ENCODE measurements around the gene CRB2. TPM values are rescaled to one million over a fixed set of nuclear protein-coding genes. Genes with fewer than 3 reads are reported as not detected.

CRB2 gene
- total RNA-seq, 1 experiment from 2014 or later: 3.6 TPM

DNA sequence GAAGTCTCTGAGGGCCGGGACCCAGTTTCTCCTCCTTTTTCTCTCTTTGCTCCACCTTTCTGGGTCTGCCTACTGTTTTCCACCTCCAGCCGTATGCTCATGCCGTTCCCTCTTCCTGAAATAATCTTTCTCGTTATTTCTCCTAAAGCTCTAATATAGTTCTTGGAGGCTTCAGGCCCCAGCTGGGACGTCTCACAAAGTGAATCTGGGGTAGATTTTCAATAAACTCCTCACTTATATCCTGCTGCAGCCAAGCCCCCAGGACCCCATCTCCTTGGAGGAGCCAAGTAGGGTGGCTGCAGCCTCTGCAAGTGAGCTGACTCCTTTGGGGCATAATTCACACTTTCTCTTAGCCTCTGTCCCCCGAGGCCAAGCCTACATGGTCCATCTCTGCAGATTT, 14.2 kb upstream of the CRB2 start:
- Histone ChIP-seq H3K18ac (ENCODE audit: insufficient read length, low read depth, low read length) (no peak overlapping the region), H2BK5ac (ENCODE audit: insufficient read length, low read length) (no peak overlapping the region), H3K27me3 (ENCODE audit: insufficient read depth, low read length) (no peaks in the 10 kb centered on the region), H3K79me2 (ENCODE audit: insufficient read depth, low read length) (no peaks in the 10 kb centered on the region), H3K4me1 (ENCODE audit: insufficient read depth, low read length) (no peaks in the 10 kb centered on the region), H3K4me2 (ENCODE audit: insufficient read depth, insufficient read length, low read length) (no peak overlapping the region), H2AFZ (ENCODE audit: low read length) (no peak overlapping the region), H3K23me2 (ENCODE audit: insufficient read length, low read depth, low read length, poor library complexity, severe bottlenecking) (no peaks in the 10 kb centered on the region), H2BK20ac (ENCODE audit: low read depth, low read length, poor library complexity, severe bottlenecking) (no peak overlapping the region), H3K27ac (ENCODE audit: insufficient read length, low read depth, low read length) (no peak overlapping the region), H3K4ac (ENCODE audit: low read depth, low read length) (no peak overlapping the region), H2BK120ac (ENCODE audit: low read depth, low read length, poor library complexity, severe bottlenecking) (no peak overlapping the region), H3K23ac (ENCODE audit: insufficient read length, low read depth, low read length) (no peak overlapping the region), H2BK12ac (ENCODE audit: insufficient read length, low read depth, low read length) (no peak overlapping the region), H3K9me3 (ENCODE audit: control insufficient read depth, low read depth, low read length) (no peaks in the 10 kb centered on the region), H3K9ac (ENCODE audit: extremely low read depth, insufficient read length, low read length) (no peak overlapping the region), H4K91ac (ENCODE audit: insufficient read length, low read depth, low read length) (no peak overlapping the region), H3T11ph (ENCODE audit: low read length) (no peak overlapping the region), H2AK5ac (ENCODE audit: insufficient read length, low read length) (no peak overlapping the region), H2BK15ac (ENCODE audit: low read depth, low read length) (no peak overlapping the region), H3K79me1 (ENCODE audit: insufficient read depth, low read depth, low read length, poor library complexity, severe bottlenecking) (no peaks in the 10 kb centered on the region), H4K20me1 (ENCODE audit: control insufficient read depth, insufficient read depth, insufficient read length) (no peaks in the 10 kb centered on the region), H3K14ac (ENCODE audit: insufficient read depth, low read length) (no peak overlapping the region), H4K5ac (ENCODE audit: insufficient read length, low read depth, low read length) (no peak overlapping the region), H4K8ac (replicated peaks; ENCODE audit: insufficient read length, low read depth, low read length) (no peak overlapping the region), H3K56ac (ENCODE audit: insufficient read length, low read depth, low read length) (no peak overlapping the region)
- no peaks in the 10 kb centered on the region for H3K9me3 Mint-ChIP-seq
- no peaks in the 10 kb centered on the region; the same call in 1 of the 2 replicates for H3K27me3 Mint-ChIP-seq (ENCODE audit: low read depth)
- DNase-seq: no peak
- WGBS (ENCODE audit: extremely low coverage, insufficient read length, low lambda C conversion rate): no CpG with 5 or more reads among the region's 6 CpGs
- no peaks in the 10 kb centered on the region for H3K36me3 Mint-ChIP-seq (ENCODE audit: insufficient read depth in 1 of 3, low read depth in 3 of 3)
- TF ChIP-seq, protein P1, sequence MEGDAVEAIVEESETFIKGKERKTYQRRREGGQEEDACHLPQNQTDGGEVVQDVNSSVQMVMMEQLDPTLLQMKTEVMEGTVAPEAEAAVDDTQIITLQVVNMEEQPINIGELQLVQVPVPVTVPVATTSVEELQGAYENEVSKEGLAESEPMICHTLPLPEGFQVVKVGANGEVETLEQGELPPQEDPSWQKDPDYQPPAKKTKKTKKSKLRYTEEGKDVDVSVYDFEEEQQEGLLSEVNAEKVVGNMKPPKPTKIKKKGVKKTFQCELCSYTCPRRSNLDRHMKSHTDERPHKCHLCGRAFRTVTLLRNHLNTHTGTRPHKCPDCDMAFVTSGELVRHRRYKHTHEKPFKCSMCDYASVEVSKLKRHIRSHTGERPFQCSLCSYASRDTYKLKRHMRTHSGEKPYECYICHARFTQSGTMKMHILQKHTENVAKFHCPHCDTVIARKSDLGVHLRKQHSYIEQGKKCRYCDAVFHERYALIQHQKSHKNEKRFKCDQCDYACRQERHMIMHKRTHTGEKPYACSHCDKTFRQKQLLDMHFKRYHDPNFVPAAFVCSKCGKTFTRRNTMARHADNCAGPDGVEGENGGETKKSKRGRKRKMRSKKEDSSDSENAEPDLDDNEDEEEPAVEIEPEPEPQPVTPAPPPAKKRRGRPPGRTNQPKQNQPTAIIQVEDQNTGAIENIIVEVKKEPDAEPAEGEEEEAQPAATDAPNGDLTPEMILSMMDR (conservative IDR thresholded peaks at IDR 0.05): no peak
- H3K4me1 Mint-ChIP-seq: peaks cover 12 to 17% of the 10 kb centered on the region in 2 experiments
- no peak overlapping the region for H3K4me3 Mint-ChIP-seq
- no peak overlapping the region; a peak in 1 of 7 replicates for H3K27ac Mint-ChIP-seq

Measured in H9 (cell line).